Epidermal melanocyte (primary cell): ENCODE measurements around the gene CAPZA1.
"Not testable (repeated sequence)": the region's sequence is repeated elsewhere in the genome, so short reads cannot be mapped to it uniquely, and the experiment has no call there.

Source experiments
- DNase-seq: peaks from one replicate; pipeline ENCODE4 v3.0.0; 2011; ENCODE audit warnings: low spot score; ENCODE audit not compliant: insufficient read length

The CAPZA1 gene

GRCh38 chr1:112626887-112627286 is 7.3 kb downstream of the CAPZA1 start:
- DNase-seq, result no peak

GRCh38 chr1:112628516-112628915 is 8.9 kb downstream of the CAPZA1 start:
- no peak for DNase-seq

- no peak for DNase-seq
These were observed 9.6 kb downstream of the CAPZA1 start for GRCh38 chr1:112629256-112629655.

- no peak for DNase-seq
These were observed 14.0 kb downstream of the CAPZA1 start for GRCh38 chr1:112633628-112634027.

- DNase-seq, result no peak
These were observed 14.7 kb downstream of the CAPZA1 start for GRCh38 chr1:112634367-112634766.

- no peak for DNase-seq
These were observed 16.4 kb downstream of the CAPZA1 start for GRCh38 chr1:112636056-112636455.

- no peak for DNase-seq
These were observed 17.1 kb downstream of the CAPZA1 start for GRCh38 chr1:112636597-112637253.

- peak; percentile 80 for DNase-seq
These were observed 17.9 kb downstream of the CAPZA1 start for GRCh38 chr1:112637254-112638109.

- no peak for DNase-seq
These were observed 18.4 kb downstream of the CAPZA1 start for GRCh38 chr1:112638110-112638428.

GRCh38 chr1:112640437-112640836 is 20.8 kb downstream of the CAPZA1 start:
- DNase-seq, result not testable (repeated sequence)

GRCh38 chr1:112643080-112643479 is 23.4 kb downstream of the CAPZA1 start:
- DNase-seq, result no peak

- DNase-seq, result no peak
These were observed 26.6 kb downstream of the CAPZA1 start for GRCh38 chr1:112646225-112646624.

- no peak for DNase-seq
These were observed 31.6 kb downstream of the CAPZA1 start for GRCh38 chr1:112651205-112651604.

- DNase-seq, result no peak
These were observed 46.2 kb downstream of the CAPZA1 start for GRCh38 chr1:112665857-112666256.

GRCh38 chr1:112666946-112667345 is 47.3 kb downstream of the CAPZA1 start:
- DNase-seq, result no peak

GRCh38 chr1:112672009-112672408 is 52.4 kb downstream of the CAPZA1 start:
- no peak for DNase-seq

GRCh38 chr1:112672842-112673241 is 53.2 kb downstream of the CAPZA1 start:
- DNase-seq, result no peak

GRCh38 chr1:112673592-112674439 is 54.2 kb downstream of the CAPZA1 start:
- peak; percentile 53 for DNase-seq

- peak; percentile 48 for DNase-seq
These were observed 54.9 kb downstream of the CAPZA1 start, which contains the start of gene MOV10 for GRCh38 chr1:112674440-112674985. MOV10 (plus strand) TSS chr1:112674659; CDS start chr1:112674913, 254 bp downstream.

- DNase-seq, result no peak
These were observed 55.5 kb downstream of the CAPZA1 start for GRCh38 chr1:112674986-112675727.
